Measurements from ENCODE around the gene RBM45.

The RBM45 gene

DNA sequence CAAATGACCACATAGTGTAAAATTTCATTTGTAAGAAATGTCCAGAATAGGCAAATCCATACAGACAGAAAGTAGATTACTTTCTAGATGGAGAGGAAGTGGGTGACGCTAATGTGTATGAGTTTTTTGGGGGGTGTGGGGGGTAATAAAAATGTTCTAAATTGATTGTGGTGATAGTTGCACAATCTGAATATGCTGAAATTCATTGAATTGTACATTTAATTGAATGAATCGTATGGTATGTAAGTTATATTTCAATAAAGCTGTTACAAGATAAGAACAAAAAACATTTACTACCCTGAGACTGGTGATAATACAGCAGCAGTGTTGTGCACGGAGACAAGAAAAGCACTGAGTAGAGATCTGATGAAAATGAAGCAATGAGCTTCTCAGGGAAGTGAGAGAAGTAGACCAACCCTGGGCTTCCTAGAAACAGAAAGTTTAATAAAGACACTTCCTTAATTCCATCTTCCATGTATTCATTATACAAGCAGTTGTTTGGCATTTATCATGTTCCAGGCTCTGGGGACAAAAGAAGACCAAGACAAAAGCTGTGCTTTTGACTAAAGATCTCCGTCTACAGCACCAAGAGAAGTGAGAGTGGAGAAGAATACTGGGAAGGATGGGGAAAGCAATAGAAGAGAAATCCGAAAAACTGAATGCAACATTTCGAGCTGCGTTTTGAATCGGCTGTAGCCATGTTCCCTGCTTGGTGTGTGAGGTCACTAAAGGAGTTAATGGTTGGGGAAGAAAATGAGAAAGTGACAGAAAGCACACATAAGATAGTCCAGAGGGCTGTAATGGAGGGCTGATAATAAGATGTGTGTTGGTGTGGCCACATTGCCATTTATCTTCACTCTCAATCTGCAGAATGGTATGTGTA, 37.9 kb upstream of the RBM45 start:
- TF ChIP-seq YY1 (IDR thresholded peaks at IDR 0.05; ENCODE audit: low read depth), result no peak
- no peak for TF ChIP-seq RAD21 (IDR thresholded peaks at IDR 0.05; ENCODE audit: low read depth)
- no peak for TF ChIP-seq CEBPB (IDR thresholded peaks at IDR 0.05)
- TF ChIP-seq ZBTB7A (IDR thresholded peaks at IDR 0.05; ENCODE audit: low read depth), result no peak
- TF ChIP-seq EGR1 (IDR thresholded peaks at IDR 0.05), result no peak
- TF ChIP-seq TEAD4 (IDR thresholded peaks at IDR 0.05), result no peak
- no peak for TF ChIP-seq FOXM1 (IDR thresholded peaks at IDR 0.05; ENCODE audit: borderline replicate concordance, low read depth)
- TF ChIP-seq, protein P1, sequence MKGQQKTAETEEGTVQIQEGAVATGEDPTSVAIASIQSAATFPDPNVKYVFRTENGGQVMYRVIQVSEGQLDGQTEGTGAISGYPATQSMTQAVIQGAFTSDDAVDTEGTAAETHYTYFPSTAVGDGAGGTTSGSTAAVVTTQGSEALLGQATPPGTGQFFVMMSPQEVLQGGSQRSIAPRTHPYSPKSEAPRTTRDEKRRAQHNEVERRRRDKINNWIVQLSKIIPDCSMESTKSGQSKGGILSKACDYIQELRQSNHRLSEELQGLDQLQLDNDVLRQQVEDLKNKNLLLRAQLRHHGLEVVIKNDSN (IDR thresholded peaks at IDR 0.05), result no peak
- no peak for TF ChIP-seq TCF12 (IDR thresholded peaks at IDR 0.05; ENCODE audit: low read depth)
- no peak for TF ChIP-seq NFIC (IDR thresholded peaks at IDR 0.05)
- TF ChIP-seq, protein P2, sequence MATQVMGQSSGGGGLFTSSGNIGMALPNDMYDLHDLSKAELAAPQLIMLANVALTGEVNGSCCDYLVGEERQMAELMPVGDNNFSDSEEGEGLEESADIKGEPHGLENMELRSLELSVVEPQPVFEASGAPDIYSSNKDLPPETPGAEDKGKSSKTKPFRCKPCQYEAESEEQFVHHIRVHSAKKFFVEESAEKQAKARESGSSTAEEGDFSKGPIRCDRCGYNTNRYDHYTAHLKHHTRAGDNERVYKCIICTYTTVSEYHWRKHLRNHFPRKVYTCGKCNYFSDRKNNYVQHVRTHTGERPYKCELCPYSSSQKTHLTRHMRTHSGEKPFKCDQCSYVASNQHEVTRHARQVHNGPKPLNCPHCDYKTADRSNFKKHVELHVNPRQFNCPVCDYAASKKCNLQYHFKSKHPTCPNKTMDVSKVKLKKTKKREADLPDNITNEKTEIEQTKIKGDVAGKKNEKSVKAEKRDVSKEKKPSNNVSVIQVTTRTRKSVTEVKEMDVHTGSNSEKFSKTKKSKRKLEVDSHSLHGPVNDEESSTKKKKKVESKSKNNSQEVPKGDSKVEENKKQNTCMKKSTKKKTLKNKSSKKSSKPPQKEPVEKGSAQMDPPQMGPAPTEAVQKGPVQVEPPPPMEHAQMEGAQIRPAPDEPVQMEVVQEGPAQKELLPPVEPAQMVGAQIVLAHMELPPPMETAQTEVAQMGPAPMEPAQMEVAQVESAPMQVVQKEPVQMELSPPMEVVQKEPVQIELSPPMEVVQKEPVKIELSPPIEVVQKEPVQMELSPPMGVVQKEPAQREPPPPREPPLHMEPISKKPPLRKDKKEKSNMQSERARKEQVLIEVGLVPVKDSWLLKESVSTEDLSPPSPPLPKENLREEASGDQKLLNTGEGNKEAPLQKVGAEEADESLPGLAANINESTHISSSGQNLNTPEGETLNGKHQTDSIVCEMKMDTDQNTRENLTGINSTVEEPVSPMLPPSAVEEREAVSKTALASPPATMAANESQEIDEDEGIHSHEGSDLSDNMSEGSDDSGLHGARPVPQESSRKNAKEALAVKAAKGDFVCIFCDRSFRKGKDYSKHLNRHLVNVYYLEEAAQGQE (IDR thresholded peaks at IDR 0.05; ENCODE audit: low read depth), result no peak
- no peak for TF ChIP-seq EP300 (IDR thresholded peaks at IDR 0.05; ENCODE audit: borderline replicate concordance)
- TF ChIP-seq, protein P3, sequence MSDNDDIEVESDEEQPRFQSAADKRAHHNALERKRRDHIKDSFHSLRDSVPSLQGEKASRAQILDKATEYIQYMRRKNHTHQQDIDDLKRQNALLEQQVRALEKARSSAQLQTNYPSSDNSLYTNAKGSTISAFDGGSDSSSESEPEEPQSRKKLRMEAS (IDR thresholded peaks at IDR 0.05), result no peak
- no peak for TF ChIP-seq CREB1 (IDR thresholded peaks at IDR 0.05; ENCODE audit: low read depth)
- TF ChIP-seq TAF1 (IDR thresholded peaks at IDR 0.05; ENCODE audit: low read depth), result no peak

DNA sequence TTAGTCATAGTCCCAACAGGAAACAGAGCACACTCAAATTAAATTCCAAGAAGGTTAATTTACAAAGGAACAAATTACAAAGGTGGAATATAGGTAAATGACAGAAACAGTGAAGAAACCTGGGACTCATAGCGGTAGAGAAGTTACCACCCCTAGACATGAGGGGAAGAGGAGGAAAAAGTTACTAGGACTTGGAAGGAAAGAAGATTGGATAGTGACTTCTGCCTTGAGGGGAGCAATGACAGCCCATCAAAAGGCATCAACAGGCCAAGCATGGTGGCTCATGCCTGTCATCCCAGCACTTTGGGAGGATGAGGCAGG, 37.3 kb upstream of the RBM45 start:
- TF ChIP-seq ZBTB7A (IDR thresholded peaks at IDR 0.05; ENCODE audit: low read depth) (no peak), TCF12 (IDR thresholded peaks at IDR 0.05; ENCODE audit: low read depth) (no peak), YY1 (IDR thresholded peaks at IDR 0.05; ENCODE audit: low read depth) (no peak), RAD21 (IDR thresholded peaks at IDR 0.05; ENCODE audit: low read depth) (no peak), CEBPB (IDR thresholded peaks at IDR 0.05) (no peak), TEAD4 (IDR thresholded peaks at IDR 0.05) (no peak), CREB1 (IDR thresholded peaks at IDR 0.05; ENCODE audit: low read depth) (no peak), TAF1 (IDR thresholded peaks at IDR 0.05; ENCODE audit: low read depth) (no peak), EP300 (IDR thresholded peaks at IDR 0.05; ENCODE audit: borderline replicate concordance) (no peak), FOXM1 (IDR thresholded peaks at IDR 0.05; ENCODE audit: borderline replicate concordance, low read depth) (no peak), NFIC (IDR thresholded peaks at IDR 0.05) (no peak)
- TF ChIP-seq, protein P2 (IDR thresholded peaks at IDR 0.05; ENCODE audit: low read depth), result no peak
- TF ChIP-seq, protein P1 (IDR thresholded peaks at IDR 0.05), result no peak
- TF ChIP-seq, protein P3 (IDR thresholded peaks at IDR 0.05), result no peak

DNA sequence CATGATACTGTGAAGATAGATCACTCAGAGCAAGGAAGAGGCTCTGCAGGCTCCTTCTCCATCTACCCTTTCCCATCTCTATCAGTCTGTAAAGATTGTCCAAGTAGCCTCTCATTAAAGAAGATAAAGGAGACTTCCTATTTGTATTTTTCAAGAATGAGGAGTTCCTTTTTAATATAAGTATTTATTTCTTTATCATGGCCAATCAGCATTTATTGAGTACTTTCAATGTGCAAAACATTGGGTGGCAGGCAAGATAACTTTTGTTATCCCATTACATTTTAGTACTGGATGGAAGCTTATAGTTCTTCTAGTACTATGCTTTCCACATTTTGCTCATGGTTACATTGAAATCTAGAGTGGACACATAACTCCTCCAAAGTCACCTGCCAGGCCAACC, 36.1 kb upstream of the RBM45 start:
- TF ChIP-seq NFIC (IDR thresholded peaks at IDR 0.05) (no peak), ZBTB7A (IDR thresholded peaks at IDR 0.05; ENCODE audit: low read depth) (no peak), FOXM1 (IDR thresholded peaks at IDR 0.05; ENCODE audit: borderline replicate concordance, low read depth) (no peak), YY1 (IDR thresholded peaks at IDR 0.05; ENCODE audit: low read depth) (no peak), RAD21 (IDR thresholded peaks at IDR 0.05; ENCODE audit: low read depth) (no peak), CEBPB (IDR thresholded peaks at IDR 0.05) (no peak), EP300 (IDR thresholded peaks at IDR 0.05; ENCODE audit: borderline replicate concordance) (no peak), CREB1 (IDR thresholded peaks at IDR 0.05; ENCODE audit: low read depth) (no peak), TCF12 (IDR thresholded peaks at IDR 0.05; ENCODE audit: low read depth) (no peak), TAF1 (IDR thresholded peaks at IDR 0.05; ENCODE audit: low read depth) (no peak), TEAD4 (IDR thresholded peaks at IDR 0.05) (no peak)
- TF ChIP-seq, protein P2 (IDR thresholded peaks at IDR 0.05; ENCODE audit: low read depth), result no peak
- TF ChIP-seq, protein P3 (IDR thresholded peaks at IDR 0.05), result no peak
- TF ChIP-seq, protein P1 (IDR thresholded peaks at IDR 0.05), result no peak
